Activated naive CD8-positive, alpha-beta T cell treated with anti-CD3 and anti-CD28 coated beads for 36 hours (primary cell): ENCODE data around the gene SHISA3. TPM values are rescaled to one million over a fixed set of nuclear protein-coding genes. Genes with fewer than 3 reads are reported as not detected.

Experiments used
- DNase-seq: peaks from one replicate; pipeline ENCODE4 v3.0.0; 2021
- H3K27ac Mint-ChIP-seq: one replicate; pipeline ENCODE4 v1.8.0; 2022; ENCODE audit warnings: mild to moderate bottlenecking, moderate library complexity, mixed read lengths
- H3K27me3 Mint-ChIP-seq: one replicate; pipeline ENCODE4 v1.8.0; 2022; ENCODE audit warnings: mild to moderate bottlenecking, mixed read lengths
- H3K36me3 Mint-ChIP-seq: one replicate; pipeline ENCODE4 v1.8.0; 2021; ENCODE audit warnings: mild to moderate bottlenecking, mixed read lengths
- H3K4me1 Mint-ChIP-seq: one replicate; pipeline ENCODE4 v1.8.0; 2021; ENCODE audit warnings: mixed read lengths
- H3K4me3 Mint-ChIP-seq: one replicate; pipeline ENCODE4 v1.8.0; 2022; ENCODE audit warnings: mild to moderate bottlenecking, moderate library complexity, mixed read lengths
- H3K9me3 Mint-ChIP-seq: one replicate; pipeline ENCODE4 v1.8.0; 2022; ENCODE audit warnings: mixed read lengths
- total RNA-seq, 2 experiments: library from RNA; stranded (reverse); gene quantifications; one replicate each; pipeline ENCODE4 v1.2.3, GENCODE V29; 2021

SHISA3 gene
- under 1 TPM; 0.21 to 0.32 TPM for total RNA-seq

- H3K36me3 Mint-ChIP-seq = no peaks in the 10 kb centered on the region
- H3K27me3 Mint-ChIP-seq = peaks cover 80% of the 10 kb centered on the region
- no peak within 1 kb of the TSS for H3K27ac Mint-ChIP-seq
- no peaks in the 10 kb centered on the region for H3K9me3 Mint-ChIP-seq
- peak within 1 kb of the TSS; percentile 71 for H3K4me3 Mint-ChIP-seq
- DNase-seq = peak; percentile 39
- peaks cover 25% of the 10 kb centered on the region for H3K4me1 Mint-ChIP-seq
These were observed at the start of gene SHISA3 for GRCh38 chr4:42396752-42397634. Gene SHISA3, plus strand, starts transcription at chr4:42397488. Its CDS starts 569 bp downstream, at chr4:42398057.

DNA sequence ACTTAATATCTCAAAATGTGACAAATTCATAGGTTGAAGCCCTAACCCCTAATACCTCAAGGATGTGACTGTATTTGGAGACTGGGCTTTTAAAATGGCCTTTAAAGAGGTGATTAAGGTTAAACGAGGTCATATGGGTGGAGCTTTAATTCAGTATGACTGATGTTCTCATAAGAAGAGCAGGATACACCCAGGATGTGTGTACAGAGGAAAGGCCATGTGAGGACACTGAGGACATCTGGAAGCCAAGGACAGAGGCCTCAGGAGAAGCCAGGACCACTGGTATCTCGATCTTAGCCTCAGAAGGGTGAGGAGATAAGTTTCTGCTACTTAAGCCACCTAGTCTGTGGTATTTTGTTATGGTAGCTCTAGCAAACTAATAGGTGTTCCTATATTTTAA, 49.0 kb upstream of the SHISA3 start:
- H3K9me3 Mint-ChIP-seq = no peaks in the 10 kb centered on the region
- H3K27ac Mint-ChIP-seq = no peak overlapping the region
- H3K4me3 Mint-ChIP-seq = no peak overlapping the region
- no peaks in the 10 kb centered on the region for H3K4me1 Mint-ChIP-seq
- DNase-seq = no peak
- peaks cover 5% of the 10 kb centered on the region for H3K27me3 Mint-ChIP-seq
- no peaks in the 10 kb centered on the region for H3K36me3 Mint-ChIP-seq

- H3K27ac Mint-ChIP-seq = no peak overlapping the region
- no peaks in the 10 kb centered on the region for H3K36me3 Mint-ChIP-seq
- no peaks in the 10 kb centered on the region for H3K9me3 Mint-ChIP-seq
- no peak for DNase-seq
- peaks cover 5% of the 10 kb centered on the region for H3K27me3 Mint-ChIP-seq
- no peak overlapping the region for H3K4me3 Mint-ChIP-seq
- no peaks in the 10 kb centered on the region for H3K4me1 Mint-ChIP-seq
These were observed 48.6 kb upstream of the SHISA3 start for GRCh38 chr4:42348692-42349091.

DNA sequence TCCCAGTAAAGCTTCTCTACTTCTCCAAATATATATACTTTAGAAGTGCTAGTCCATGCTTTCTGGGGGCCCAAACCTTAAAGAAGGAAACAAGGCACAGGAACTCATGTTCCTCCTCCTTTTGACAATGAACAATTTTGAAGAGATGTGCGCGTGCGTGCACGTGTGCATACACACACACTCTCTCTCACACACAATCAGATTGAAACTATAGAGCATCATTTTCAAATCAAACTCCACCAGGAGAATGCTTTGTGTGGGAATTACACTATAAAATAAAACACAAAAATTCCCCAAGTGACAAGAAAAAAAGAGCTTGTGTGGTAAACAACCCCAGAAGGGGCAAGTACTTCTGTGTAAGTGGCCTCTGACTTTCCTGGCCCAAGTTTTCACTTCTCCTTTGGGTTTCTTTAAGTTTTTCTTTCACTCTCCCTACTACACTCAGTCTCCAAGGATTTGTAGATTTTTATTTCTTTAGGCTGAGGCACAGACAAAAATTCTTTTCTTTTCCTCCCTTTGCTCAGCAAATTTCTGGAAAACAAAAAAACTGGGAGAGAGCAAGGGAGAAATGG, 46.6 kb upstream of the SHISA3 start:
- Mint-ChIP-seq H3K27me3 (peaks cover 23% of the 10 kb centered on the region), H3K4me1 (no peaks in the 10 kb centered on the region), H3K9me3 (no peaks in the 10 kb centered on the region), H3K4me3 (no peak overlapping the region), H3K27ac (no peak overlapping the region), H3K36me3 (no peaks in the 10 kb centered on the region)
- DNase-seq = no peak

DNA sequence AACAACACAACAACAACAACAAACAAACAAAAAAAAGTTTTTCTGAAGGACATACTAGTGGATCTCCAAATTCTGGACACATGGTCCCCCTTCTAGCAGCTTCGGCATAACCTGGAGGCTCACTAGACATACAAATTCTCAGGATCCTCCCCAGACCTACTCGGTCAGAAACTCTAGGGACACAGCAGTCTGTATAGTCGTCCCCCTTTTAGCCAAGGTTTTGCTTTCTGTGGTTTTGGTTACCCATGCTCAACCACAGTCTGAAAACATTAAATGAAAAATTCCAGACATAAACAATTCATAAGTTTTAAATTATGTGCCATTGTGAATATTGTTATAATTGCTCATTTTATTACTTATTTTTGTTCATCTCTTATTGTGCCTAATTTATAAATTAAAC, 45.2 kb upstream of the SHISA3 start:
- Mint-ChIP-seq H3K4me3 (no peak overlapping the region), H3K27ac (no peak overlapping the region), H3K36me3 (no peaks in the 10 kb centered on the region), H3K27me3 (peaks cover 37% of the 10 kb centered on the region), H3K4me1 (peaks cover 2% of the 10 kb centered on the region), H3K9me3 (no peaks in the 10 kb centered on the region)
- DNase-seq = no peak

DNA sequence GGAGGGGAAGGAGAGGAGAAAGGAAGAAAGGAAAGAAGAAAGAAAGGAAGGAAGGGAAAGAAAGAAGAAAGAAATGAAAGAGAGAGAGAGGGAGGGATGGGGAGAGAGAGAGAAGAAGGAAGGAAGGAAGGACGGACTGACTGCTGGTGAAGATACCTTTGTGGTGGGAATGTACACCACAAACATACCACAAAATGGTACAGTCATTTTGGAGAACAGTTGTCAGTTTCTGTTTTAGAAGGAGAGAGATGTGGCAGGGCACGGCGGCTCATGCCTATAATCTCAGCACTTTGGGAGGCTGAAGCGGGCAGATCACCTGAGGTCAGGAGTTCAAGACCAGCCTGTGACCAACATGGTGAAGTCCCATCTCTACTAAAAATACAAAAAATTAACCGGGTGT, 40.0 kb upstream of the SHISA3 start:
- Mint-ChIP-seq H3K36me3 (no peaks in the 10 kb centered on the region), H3K27ac (no peak overlapping the region), H3K27me3 (peaks cover 52% of the 10 kb centered on the region), H3K9me3 (no peaks in the 10 kb centered on the region), H3K4me3 (no peak overlapping the region), H3K4me1 (peaks cover 2% of the 10 kb centered on the region)
- DNase-seq = no peak

DNA sequence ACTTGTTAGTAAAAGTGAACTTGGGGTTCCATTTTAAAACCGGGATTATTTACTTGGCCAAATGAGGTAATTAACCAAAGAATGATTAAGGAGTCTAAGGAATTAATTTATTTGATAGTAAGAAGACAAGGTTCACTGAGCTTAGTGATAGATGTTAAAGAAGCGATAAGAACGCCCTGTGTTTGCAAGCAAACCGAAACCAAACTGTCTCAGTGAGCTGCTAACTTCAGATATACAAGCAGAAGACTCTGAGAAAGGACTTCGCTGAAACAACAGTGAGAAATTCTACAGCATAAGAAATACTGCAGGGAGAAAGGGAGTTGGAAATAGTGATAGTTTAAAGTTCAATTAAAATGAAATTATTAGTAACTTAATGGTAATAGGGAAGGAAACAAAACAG, 37.6 kb upstream of the SHISA3 start:
- Mint-ChIP-seq H3K27me3 (peaks cover 42% of the 10 kb centered on the region), H3K4me3 (no peak overlapping the region), H3K9me3 (no peaks in the 10 kb centered on the region), H3K4me1 (peaks cover 2% of the 10 kb centered on the region), H3K27ac (no peak overlapping the region), H3K36me3 (no peaks in the 10 kb centered on the region)
- DNase-seq = no peak

DNA sequence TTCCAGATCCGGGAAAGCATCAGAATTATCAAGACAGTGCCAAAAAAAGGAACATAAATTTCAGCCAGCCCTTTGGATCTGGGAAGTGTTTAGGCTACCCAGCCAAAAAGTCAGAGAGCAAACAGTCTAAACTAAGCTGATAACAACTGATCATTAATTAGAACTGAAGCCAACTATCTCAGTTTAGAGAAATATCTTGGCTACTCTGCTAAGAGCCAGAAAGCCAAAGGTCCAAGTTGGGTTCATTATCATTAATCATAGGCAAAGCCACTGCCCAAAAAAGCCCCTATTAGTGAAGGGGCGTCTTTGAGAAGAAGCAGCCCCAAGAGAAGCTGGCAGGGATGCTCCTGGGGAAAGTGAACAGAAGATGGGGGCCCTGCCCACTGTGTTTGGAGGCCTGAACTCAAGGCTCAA, 37.0 kb upstream of the SHISA3 start:
- Mint-ChIP-seq H3K27ac (no peak overlapping the region), H3K36me3 (no peaks in the 10 kb centered on the region), H3K27me3 (peaks cover 38% of the 10 kb centered on the region), H3K9me3 (no peaks in the 10 kb centered on the region), H3K4me1 (peaks cover 2% of the 10 kb centered on the region), H3K4me3 (no peak overlapping the region)
- DNase-seq = no peak

- H3K27me3 Mint-ChIP-seq = peaks cover 27% of the 10 kb centered on the region
- H3K4me3 Mint-ChIP-seq = no peak overlapping the region
- H3K9me3 Mint-ChIP-seq = no peaks in the 10 kb centered on the region
- no peak for DNase-seq
- H3K27ac Mint-ChIP-seq = no peak overlapping the region
- H3K36me3 Mint-ChIP-seq = no peaks in the 10 kb centered on the region
- peaks cover 2% of the 10 kb centered on the region for H3K4me1 Mint-ChIP-seq
These were observed 35.8 kb upstream of the SHISA3 start for GRCh38 chr4:42361456-42361855.

DNA sequence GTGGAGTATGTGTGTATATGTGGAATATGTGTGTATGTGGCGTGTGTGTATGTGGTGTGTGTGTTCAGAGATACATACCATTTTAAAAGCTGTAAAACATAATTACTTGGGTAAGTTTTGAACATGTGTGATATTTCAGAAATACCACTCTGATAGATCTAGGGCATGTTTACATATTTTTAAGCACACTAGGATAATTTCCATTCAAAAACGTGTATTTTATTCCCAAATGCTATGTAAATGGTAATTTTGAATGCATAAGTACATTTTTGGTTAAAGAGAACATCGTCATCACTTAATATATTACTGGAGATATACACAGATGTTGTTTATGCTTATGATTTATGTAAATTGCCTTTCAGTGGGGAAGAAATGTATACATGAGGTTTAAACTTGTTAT, 34.7 kb upstream of the SHISA3 start:
- Mint-ChIP-seq H3K27me3 (peaks cover 18% of the 10 kb centered on the region), H3K27ac (no peak overlapping the region), H3K9me3 (no peaks in the 10 kb centered on the region), H3K4me3 (no peak overlapping the region), H3K4me1 (no peaks in the 10 kb centered on the region), H3K36me3 (no peaks in the 10 kb centered on the region)
- DNase-seq = no peak

GRCh38 chr4:42363614-42364013, 33.7 kb upstream of the SHISA3 start:
- Mint-ChIP-seq H3K27ac (no peak overlapping the region), H3K27me3 (peaks cover 8% of the 10 kb centered on the region), H3K9me3 (no peaks in the 10 kb centered on the region), H3K36me3 (no peaks in the 10 kb centered on the region), H3K4me3 (no peak overlapping the region), H3K4me1 (no peaks in the 10 kb centered on the region)
- no peak for DNase-seq

DNA sequence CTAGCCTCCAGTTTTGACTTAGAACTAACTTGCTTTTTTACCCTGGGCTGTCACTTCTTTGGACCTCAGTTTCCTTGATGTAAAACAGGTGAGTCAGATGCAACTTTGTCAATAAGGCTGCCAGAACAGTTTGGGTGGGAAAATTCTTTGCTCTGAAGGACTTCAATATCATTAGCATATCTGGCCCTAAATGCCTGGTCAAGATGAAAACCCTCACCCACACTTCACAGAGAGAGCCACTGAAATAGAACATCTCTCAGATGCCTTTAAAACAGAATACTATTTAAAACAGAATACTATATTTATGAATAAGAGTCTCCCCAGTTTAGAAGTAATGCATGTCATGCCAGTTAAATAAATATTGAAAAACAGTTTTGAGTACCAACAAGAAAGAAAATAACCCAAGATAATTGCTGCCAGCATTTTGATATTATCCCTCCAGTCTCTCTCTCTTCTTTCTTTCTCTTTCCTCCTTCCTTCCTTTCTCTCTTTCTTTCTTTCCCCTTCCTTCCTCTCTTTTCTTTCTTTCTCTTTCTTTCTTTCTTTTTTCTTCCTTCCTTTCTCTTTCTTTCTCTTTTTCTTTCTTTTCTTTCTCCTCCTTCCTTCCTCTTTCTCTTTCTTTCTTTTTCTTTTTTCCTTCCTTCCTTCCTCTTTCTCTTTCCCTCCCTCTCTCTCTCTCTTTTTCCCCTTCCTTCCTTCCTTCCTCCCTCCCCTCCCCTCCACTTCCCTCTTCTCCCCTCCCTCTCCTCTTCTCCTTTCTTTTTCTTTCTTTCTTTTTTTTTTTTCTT, 32.8 kb upstream of the SHISA3 start:
- DNase-seq = no peak
- Mint-ChIP-seq H3K4me3 (no peak overlapping the region), H3K27me3 (peaks cover 3% of the 10 kb centered on the region)

GRCh38 chr4:42366959-42367358, 30.3 kb upstream of the SHISA3 start:
- H3K4me3 Mint-ChIP-seq = no peak overlapping the region
- peaks cover 7% of the 10 kb centered on the region for H3K27me3 Mint-ChIP-seq
- no peaks in the 10 kb centered on the region for H3K4me1 Mint-ChIP-seq
- H3K27ac Mint-ChIP-seq = no peak overlapping the region
- H3K9me3 Mint-ChIP-seq = no peaks in the 10 kb centered on the region
- no peaks in the 10 kb centered on the region for H3K36me3 Mint-ChIP-seq
- DNase-seq = no peak

More for the DNA sequence above, 32.8 kb upstream of the SHISA3 start:
- Mint-ChIP-seq H3K9me3 (no peaks in the 10 kb centered on the region), H3K36me3 (no peaks in the 10 kb centered on the region), H3K27ac (no peak overlapping the region), H3K4me1 (no peaks in the 10 kb centered on the region)

- no peak overlapping the region for H3K27ac Mint-ChIP-seq
- no peaks in the 10 kb centered on the region for H3K36me3 Mint-ChIP-seq
- H3K27me3 Mint-ChIP-seq = peaks cover 7% of the 10 kb centered on the region
- H3K9me3 Mint-ChIP-seq = no peaks in the 10 kb centered on the region
- H3K4me3 Mint-ChIP-seq = no peak overlapping the region
- H3K4me1 Mint-ChIP-seq = no peaks in the 10 kb centered on the region
- DNase-seq = no peak
These were observed 27.8 kb upstream of the SHISA3 start for GRCh38 chr4:42369489-42369888.
